Right lobe of liver (tissue), 4 donors: ENCODE measurements around the gene PSMG4.

Experiments used
- POLR2A ChIP-seq: fragments of 450-650 bp; IDR thresholded peaks from one replicate; pipeline ENCODE4 v1.6.1; 2017; ENCODE audit warnings: antibody characterized with exemption, mild to moderate bottlenecking
- TF ChIP-seq, protein P1 (sequence below), 4 donors: fragments of 200-600 bp in 3 of 4; fragments of 450-650 bp in 1 of 4; IDR thresholded peaks; one replicate each; pipeline versions ENCODE4 v1.5.1 to v1.8.0; 2016 to 2022; ENCODE audit warnings: antibody characterized with exemption in 4 of 4, mild to moderate bottlenecking in 2 of 4
- donor health status: DM: no; HTN: no; CAD: no.
- donor health status: DM: no; HTN: no; CAD: no.
- donor health status: DM: no; HTN: yes; CAD: no.

DNA sequence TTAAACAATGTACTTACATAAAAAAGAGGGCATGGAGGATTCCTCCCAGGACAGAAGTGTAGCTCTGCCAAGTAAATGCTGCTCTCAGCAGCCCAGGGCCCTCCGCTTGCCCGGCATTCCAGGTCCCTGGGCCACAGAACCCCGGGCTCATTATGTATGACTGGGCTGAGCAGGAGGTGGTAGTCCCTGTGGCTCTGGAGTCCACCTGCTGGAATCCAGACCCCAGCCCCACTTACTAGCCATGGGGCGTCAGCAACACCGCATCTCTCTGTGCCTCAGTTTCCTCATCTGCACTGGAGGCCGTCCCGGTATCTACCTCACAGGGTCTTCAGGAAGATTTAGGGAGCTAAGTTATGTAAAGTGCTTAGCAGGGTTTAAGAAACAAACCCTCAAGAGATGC is 55.4 kb downstream of the PSMG4 start:
- TF ChIP-seq, protein P1, sequence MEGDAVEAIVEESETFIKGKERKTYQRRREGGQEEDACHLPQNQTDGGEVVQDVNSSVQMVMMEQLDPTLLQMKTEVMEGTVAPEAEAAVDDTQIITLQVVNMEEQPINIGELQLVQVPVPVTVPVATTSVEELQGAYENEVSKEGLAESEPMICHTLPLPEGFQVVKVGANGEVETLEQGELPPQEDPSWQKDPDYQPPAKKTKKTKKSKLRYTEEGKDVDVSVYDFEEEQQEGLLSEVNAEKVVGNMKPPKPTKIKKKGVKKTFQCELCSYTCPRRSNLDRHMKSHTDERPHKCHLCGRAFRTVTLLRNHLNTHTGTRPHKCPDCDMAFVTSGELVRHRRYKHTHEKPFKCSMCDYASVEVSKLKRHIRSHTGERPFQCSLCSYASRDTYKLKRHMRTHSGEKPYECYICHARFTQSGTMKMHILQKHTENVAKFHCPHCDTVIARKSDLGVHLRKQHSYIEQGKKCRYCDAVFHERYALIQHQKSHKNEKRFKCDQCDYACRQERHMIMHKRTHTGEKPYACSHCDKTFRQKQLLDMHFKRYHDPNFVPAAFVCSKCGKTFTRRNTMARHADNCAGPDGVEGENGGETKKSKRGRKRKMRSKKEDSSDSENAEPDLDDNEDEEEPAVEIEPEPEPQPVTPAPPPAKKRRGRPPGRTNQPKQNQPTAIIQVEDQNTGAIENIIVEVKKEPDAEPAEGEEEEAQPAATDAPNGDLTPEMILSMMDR (IDR thresholded peaks at IDR 0.05), result no peak
- TF ChIP-seq POLR2A, result no peak
